NT2/D1 (cell line): ENCODE results near the gene WNK2.
"Not testable (repeated sequence)": the region's sequence is repeated elsewhere in the genome, so short reads cannot be mapped to it uniquely, and the experiment has no call there.

Experiments used
- DNase-seq: peaks from one replicate; pipeline ENCODE4 v3.0.0-alpha.2; 2011; ENCODE audit warnings: low read depth, low spot score
- H3K27me3 ChIP-seq: 2 replicates; pipeline ENCODE4 v1.6.0; 2011; ENCODE audit warnings: mild to moderate bottlenecking; ENCODE audit not compliant: insufficient read length, insufficient read depth
- H3K36me3 ChIP-seq: 2 replicates; pipeline ENCODE4 v1.6.1; 2011; ENCODE audit warnings: mild to moderate bottlenecking, low read length, mixed read lengths; ENCODE audit not compliant: insufficient read depth, insufficient read length
- H3K4me1 ChIP-seq: 2 replicates; pipeline ENCODE4 v1.5.1; 2011; ENCODE audit not compliant: insufficient read depth, insufficient read length
- H3K4me3 ChIP-seq: 2 replicates; pipeline ENCODE4 v1.5.1; 2011; ENCODE audit warnings: low read depth; ENCODE audit not compliant: insufficient read length
- H3K9ac ChIP-seq: 2 replicates; pipeline ENCODE4 v1.6.0; 2011; ENCODE audit warnings: low read depth; ENCODE audit not compliant: insufficient read length
- H3K9me3 ChIP-seq: 2 replicates; pipeline ENCODE4 v1.5.1; 2011; ENCODE audit warnings: mild to moderate bottlenecking, low read length; ENCODE audit not compliant: insufficient read depth
- SUZ12 ChIP-seq: IDR thresholded peaks from 2 replicates; pipeline ENCODE4 v1.6.1; 2011; ENCODE audit not compliant: insufficient read length, insufficient read depth; ENCODE audit errors: extremely low read depth
- YY1 ChIP-seq: IDR thresholded peaks from 2 replicates; pipeline ENCODE4 v1.6.1; 2011; ENCODE audit not compliant: insufficient read length, insufficient read depth
- ZNF274 ChIP-seq: IDR thresholded peaks from 2 replicates; pipeline ENCODE4 v1.6.1; 2011; ENCODE audit warnings: mild to moderate bottlenecking, low read depth, low read length

WNK2 gene

GRCh38 chr9:93141771-93142483 is 42.0 kb upstream of the WNK2 start:
- peaks cover 12% of the 10 kb centered on the region for H3K4me1 ChIP-seq
- DNase-seq: no peak
- H3K9ac ChIP-seq: no peak overlapping the region
- no peaks in the 10 kb centered on the region for H3K27me3 ChIP-seq
- no peak overlapping the region for H3K4me3 ChIP-seq
- TF ChIP-seq SUZ12 (no peak), YY1 (no peak), ZNF274 (no peak)
- no peaks in the 10 kb centered on the region for H3K9me3 ChIP-seq
- H3K36me3 ChIP-seq: no peaks in the 10 kb centered on the region

GRCh38 chr9:93143830-93144530 is 40.0 kb upstream of the WNK2 start:
- Histone ChIP-seq H3K9me3 (peaks cover 5% of the 10 kb centered on the region; the same call in 1 of the 2 replicates), H3K27me3 (no peaks in the 10 kb centered on the region), H3K9ac (no peak overlapping the region), H3K4me3 (no peak overlapping the region), H3K4me1 (peaks cover 12% of the 10 kb centered on the region), H3K36me3 (no peaks in the 10 kb centered on the region)
- TF ChIP-seq SUZ12 (no peak), YY1 (no peak), ZNF274 (no peak)
- DNase-seq: no peak

DNA sequence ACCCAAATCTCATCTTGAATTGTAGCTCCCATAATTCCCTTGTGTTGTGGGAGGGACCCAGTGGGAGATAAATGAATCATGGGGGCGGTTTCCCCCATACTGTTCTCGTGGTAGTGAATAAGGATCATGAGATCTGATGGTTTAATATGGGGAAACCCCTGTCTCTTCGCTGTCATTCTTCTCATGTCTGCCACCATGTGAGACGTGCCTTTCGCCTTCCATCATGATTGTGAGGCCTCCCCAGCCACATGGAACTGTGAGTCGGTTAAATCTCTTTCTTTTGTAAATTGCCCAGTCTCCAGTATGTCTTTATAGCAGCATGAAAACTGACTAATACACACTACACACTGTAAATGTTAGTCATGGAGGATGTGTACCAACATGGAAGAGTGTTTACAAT is 37.2 kb upstream of the WNK2 start:
- H3K4me3 ChIP-seq, H3K9me3 ChIP-seq, DNase-seq, H3K9ac ChIP-seq, H3K36me3 ChIP-seq, H3K27me3 ChIP-seq: not testable (repeated sequence)
- H3K4me1 ChIP-seq: peaks cover 15% of the 10 kb centered on the region

- H3K9me3 ChIP-seq: peaks cover 6% of the 10 kb centered on the region; the same call in 1 of the 2 replicates
- no peaks in the 10 kb centered on the region for H3K27me3 ChIP-seq
- H3K36me3 ChIP-seq: no peaks in the 10 kb centered on the region
- no peak overlapping the region for H3K9ac ChIP-seq
- peaks cover 10% of the 10 kb centered on the region for H3K4me1 ChIP-seq
- no peak overlapping the region for H3K4me3 ChIP-seq
- DNase-seq: no peak
- TF ChIP-seq ZNF274: no peak
Observed at GRCh38 chr9:93147632-93148031, 36.3 kb upstream of the WNK2 start.

DNA sequence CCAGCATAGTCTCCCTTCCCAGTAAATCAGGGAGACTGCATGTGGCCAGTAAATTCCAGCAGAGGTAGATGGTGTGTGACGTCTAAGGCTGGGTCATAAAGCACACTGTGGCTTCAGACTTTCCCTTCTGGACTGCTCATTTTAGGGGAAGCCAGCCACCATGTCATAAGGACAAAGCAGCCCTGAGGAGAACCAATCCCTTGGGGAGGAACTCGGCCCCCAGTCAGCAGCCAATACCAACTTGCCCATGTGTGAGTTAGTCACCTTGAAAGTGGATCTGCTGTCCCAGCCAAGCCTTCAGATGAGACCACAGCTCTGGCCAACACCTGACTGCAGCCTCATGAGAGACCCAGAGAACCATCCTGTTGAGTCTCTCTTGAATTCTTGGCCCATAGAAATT is 35.2 kb upstream of the WNK2 start:
- Histone ChIP-seq H3K36me3 (no peaks in the 10 kb centered on the region), H3K27me3 (no peaks in the 10 kb centered on the region), H3K4me3 (no peak overlapping the region), H3K9ac (no peak overlapping the region), H3K9me3 (peaks cover 6% of the 10 kb centered on the region; the same call in 1 of the 2 replicates), H3K4me1 (peaks cover 10% of the 10 kb centered on the region)
- no peak for DNase-seq
- TF ChIP-seq SUZ12 (no peak), ZNF274 (no peak), YY1 (no peak)

GRCh38 chr9:93149361-93149760 is 34.6 kb upstream of the WNK2 start:
- Histone ChIP-seq H3K9ac (no peak overlapping the region), H3K27me3 (no peaks in the 10 kb centered on the region), H3K4me3 (no peak overlapping the region), H3K4me1 (peaks cover 3% of the 10 kb centered on the region), H3K9me3 (peaks cover 6% of the 10 kb centered on the region; the same call in 1 of the 2 replicates), H3K36me3 (no peaks in the 10 kb centered on the region)
- DNase-seq: no peak
- no peak for TF ChIP-seq ZNF274
- TF ChIP-seq YY1: no peak
- no peak for TF ChIP-seq SUZ12

DNA sequence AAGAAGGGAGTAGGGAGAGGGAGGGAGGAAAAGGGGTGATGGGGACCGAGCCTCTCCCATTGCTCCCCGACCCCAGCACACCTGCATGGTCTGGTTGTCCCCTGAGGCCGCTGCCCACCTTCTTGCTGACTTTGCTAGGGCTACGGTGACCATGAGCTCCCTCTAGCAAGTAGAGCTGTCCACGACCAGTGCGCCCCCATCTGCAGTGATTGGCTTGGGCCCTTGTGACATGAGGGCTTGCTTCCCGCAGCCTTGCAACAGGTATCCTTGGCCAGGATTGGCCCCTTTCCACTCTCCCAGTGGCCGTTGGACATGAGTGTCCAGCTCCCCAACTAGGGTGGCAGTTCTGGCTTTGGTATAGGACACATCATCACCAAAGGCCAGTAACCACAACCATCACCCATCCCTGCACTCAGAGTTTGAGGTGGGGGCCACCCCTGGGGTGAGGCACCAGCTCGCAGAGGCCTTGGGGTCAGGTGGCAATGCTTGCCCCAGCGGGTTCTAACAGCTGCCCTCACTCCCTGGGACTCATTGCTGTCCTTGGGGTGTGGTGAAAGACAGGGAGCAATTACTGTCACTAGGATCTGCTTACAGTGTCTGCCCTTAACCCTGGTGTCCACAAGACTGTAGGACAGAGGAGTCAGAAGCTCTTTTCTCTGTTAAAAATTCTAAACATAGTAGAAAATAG is 32.7 kb upstream of the WNK2 start:
- DNase-seq: no peak
- peaks cover 6% of the 10 kb centered on the region; the same call in 1 of the 2 replicates for H3K9me3 ChIP-seq

More for the DNA sequence above, 32.7 kb upstream of the WNK2 start:
- no peak for TF ChIP-seq YY1
- no peak for TF ChIP-seq SUZ12
- no peak for TF ChIP-seq ZNF274
- peaks cover 8% of the 10 kb centered on the region for H3K4me1 ChIP-seq
- no peak overlapping the region for H3K4me3 ChIP-seq
- no peaks in the 10 kb centered on the region for H3K36me3 ChIP-seq
- no peak overlapping the region for H3K9ac ChIP-seq
- H3K27me3 ChIP-seq: no peaks in the 10 kb centered on the region
